C1 segment of cervical spinal cord (tissue), 14 donors: ENCODE results near the gene TBCCD1.
"Not testable (repeated sequence)": the region's sequence is repeated elsewhere in the genome, so short reads cannot be mapped to it uniquely, and the experiment has no call there.

Experiments used
- DNase-seq, 14 donors: peaks; one replicate each; lab custom pipeline; 2025; lab: John Stamatoyannopoulos, UW

Gene TBCCD1

GRCh38 chr3:186596568-186597287, 29.6 kb upstream of the TBCCD1 start:
- no peak for DNase-seq

GRCh38 chr3:186594591-186595113, 27.5 kb upstream of the TBCCD1 start:
- no peak for DNase-seq

GRCh38 chr3:186593862-186594261, 26.7 kb upstream of the TBCCD1 start:
- DNase-seq, result no peak

- DNase-seq, result no peak
Observed at GRCh38 chr3:186592682-186593081, 25.5 kb upstream of the TBCCD1 start.

GRCh38 chr3:186590580-186591295, 23.6 kb upstream of the TBCCD1 start:
- no peak for DNase-seq

- DNase-seq, result no peak
Observed at GRCh38 chr3:186589856-186590579, 22.9 kb upstream of the TBCCD1 start.

GRCh38 chr3:186589121-186589520, 22.0 kb upstream of the TBCCD1 start:
- no peak for DNase-seq

- DNase-seq, result no peak
Observed at GRCh38 chr3:186588632-186589031, 21.5 kb upstream of the TBCCD1 start.

- no peak for DNase-seq
Observed at GRCh38 chr3:186587183-186587582, 20.0 kb upstream of the TBCCD1 start.

DNA sequence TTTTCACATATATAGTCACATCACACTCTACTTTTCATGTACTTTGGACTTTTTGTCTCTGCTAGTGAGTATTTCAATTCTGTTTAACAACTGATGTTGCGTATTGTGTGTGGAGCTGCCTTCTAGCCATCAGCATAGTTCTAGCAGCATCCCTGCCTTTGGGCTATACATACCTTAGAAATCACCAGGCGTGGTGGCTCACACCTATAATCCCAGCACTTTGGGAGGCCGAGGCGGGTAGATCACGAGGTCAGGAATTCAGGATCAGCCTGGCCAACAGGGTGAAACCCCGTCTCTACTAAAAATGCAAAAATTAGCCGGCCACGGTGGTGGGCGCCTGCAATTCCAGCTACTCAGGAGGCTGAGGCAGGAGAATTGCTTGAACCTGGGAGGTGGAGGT, 19.1 kb upstream of the TBCCD1 start:
- not testable (repeated sequence) for DNase-seq

- DNase-seq, result no peak
Observed at GRCh38 chr3:186583831-186584230, 16.7 kb upstream of the TBCCD1 start.

DNA sequence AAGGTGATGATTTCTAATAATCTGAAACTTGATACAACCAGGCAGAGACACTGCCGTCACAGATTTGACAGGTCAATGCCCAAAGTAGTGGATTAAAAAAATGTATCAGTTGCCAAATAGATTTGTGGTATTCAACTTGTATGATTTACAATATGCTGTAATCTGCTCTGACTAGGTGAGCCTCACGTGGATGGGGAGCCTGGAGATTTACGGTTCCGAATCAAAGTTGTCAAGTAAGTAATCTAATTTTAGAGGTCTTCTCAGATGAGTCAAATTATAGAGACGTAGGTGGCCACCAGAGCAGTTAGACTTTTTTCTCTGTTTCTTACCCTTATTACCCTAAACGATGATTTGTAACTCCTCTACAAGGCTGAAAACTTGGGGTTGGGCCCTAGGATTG, 15.4 kb upstream of the TBCCD1 start:
- DNase-seq, result no peak

DNA sequence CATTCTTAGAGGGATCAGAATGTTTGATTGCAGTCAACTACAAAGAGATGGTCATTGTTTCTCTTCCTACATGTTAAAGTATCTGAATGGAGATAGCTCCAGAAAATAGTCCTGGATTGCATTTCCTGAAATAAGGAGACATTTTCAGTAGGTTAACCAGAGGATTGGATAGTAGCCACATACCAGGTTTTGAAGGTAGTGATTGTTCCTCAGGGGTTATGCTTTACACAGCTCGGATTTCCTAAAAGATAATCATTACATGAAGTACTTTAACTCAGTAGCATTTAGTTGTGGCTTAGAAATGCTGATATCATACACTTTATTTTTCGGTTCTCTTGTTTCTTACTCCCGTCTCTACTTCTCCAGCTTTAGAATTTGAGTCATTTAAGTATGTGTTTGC, 13.6 kb upstream of the TBCCD1 start:
- no peak for DNase-seq

- DNase-seq, result no peak
Observed at GRCh38 chr3:186577521-186577920, 10.4 kb upstream of the TBCCD1 start.

GRCh38 chr3:186571644-186572013, 4.5 kb upstream of the TBCCD1 start:
- DNase-seq, result no peak

- DNase-seq, result no peak
Observed at GRCh38 chr3:186570941-186571643, 4.0 kb upstream of the TBCCD1 start.

DNA sequence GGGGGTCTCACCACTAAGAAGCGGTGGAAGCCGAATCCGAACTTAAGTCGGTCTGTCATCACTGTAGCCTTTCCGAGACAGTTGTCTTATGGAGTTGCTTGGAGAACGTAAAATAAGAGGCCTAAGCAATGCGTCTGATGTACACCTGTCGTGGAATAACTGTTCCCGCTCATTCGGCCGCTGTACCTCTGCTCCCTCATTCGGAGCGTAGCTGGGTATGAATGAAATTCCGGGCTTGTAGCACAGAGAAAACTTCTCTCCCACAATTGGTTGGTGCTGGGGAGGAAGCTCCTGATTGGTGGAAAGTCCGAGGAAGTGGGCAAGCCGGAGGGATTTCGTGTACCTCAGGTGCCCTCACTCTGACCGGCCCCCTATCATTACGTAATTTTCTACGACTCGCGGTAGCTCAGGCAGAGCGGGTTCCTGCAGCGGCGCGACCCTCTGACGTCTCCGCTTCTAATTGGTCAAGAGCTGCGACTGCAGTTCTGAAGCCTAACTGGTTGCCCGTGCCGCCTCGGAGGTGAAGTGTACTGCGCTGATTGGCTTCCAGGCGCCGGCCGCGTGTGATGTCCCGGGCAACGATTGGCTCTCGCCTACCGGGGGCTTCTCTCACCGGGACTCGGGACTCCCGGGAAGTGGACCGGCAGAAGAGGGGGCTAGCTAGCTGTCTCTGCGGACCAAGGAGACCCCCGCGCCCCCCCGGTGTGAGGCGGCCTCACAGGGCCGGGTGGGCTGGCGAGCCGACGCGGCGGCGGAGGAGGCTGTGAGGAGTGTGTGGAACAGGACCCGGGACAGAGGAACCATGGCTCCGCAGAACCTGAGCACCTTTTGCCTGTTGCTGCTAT, 3.2 kb upstream of the TBCCD1 start, which contains the start of gene DNAJB11:
TSS of gene DNAJB11 (plus strand) at position 625 of the 845 bp plus-strand sequence. CDS start at position 803, 178 bp downstream.
- peak; percentile 90 to 100 (median 98) for DNase-seq

DNA sequence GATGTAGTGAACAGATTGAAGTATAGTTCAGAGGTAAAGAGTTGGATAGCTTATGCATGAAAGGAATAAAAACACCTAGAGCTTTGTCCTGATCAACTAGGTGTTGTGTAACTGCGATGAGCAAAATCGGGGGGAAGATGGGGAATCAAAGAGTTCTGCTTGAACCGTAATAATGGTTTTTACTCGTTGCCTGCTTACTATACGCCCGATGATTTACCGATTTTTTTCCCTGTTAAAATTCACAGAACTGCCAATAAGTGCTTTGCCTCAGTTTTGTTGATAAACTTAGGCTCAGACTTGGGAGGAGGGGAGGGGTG, 2.6 kb upstream of the TBCCD1 start:
- no peak for DNase-seq

DNA sequence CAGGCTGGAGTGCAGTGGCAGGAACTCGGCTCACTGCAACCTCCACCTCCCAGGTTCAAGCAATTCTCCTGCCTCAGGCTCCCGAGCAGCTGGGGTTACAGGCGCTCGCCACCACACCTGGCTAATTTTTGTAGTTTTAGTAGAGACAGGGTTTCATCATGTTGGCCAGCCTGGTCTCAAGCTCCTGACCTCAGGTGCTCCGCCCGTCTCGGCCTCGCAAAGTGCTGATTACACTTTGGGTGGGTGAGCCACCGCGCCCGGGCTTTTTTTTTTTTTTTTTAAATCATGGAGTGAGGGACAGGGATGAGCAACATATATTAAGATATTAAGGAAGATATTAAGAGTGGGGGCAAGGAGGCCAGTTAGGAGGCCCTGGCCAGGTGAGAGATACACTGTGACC, 2.2 kb upstream of the TBCCD1 start:
- DNase-seq, result not testable (repeated sequence)

DNA sequence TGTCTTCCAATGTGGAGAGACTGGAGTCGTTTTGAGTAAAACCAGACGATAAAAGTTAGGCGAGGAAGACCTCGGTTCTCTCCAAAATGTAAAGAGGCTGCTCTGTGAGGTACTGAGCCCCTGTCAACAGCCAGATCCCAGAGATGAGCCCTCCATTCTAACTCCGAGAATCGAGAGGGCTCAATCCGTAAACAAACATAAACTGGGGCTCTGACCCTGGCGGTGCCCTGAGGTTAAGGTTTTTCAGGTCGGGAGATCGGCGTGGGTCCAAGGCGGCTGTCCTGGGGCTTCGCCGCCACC, 417 bp downstream of the TBCCD1 start:
- DNase-seq, result no peak

DNA sequence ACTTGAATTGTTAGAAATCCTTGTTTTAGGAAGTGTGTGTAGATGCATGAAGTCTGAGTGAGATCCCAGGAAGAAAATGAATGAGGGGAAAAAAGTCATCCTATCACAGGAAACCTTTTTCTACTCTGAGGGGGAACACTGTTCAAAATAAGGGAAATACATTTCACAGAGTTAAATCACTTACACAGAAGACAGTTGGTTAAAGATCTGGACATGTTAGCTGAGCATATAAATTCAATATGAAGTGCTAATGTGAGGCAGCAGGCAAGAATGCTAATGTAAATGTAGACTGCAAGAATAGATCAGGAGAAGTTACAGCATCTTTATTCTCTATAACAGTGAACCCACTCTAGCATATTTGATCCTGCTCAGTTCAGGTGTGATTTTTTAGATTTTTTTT, 2.6 kb downstream of the TBCCD1 start:
- no peak for DNase-seq
